Natural killer cell (primary cell): ENCODE measurements around the gene URAD. TPM values are rescaled to one million over a fixed set of nuclear protein-coding genes. Genes with fewer than 3 reads are reported as not detected.

Experiments
- ATAC-seq, 3 donors: fragments of 150-1000 bp in 2 of 3; fragments of 200-7000 bp in 1 of 3; cut with Tn5 transposase; 1 replicate in 1 of 3; 2 replicates in 2 of 3; pipeline ENCODE4 v1.10.0; 2021; ENCODE audit warnings: mild to moderate bottlenecking in 2 of 3, moderate library complexity in 2 of 3
- DNase-seq, 2 donors: peaks; one replicate each; pipeline versions ENCODE4 v3.0.0 to v3.0.0-alpha.2; 2013 to 2021; ENCODE audit warnings: mixed read lengths in 1 of 2
- H3K27ac ChIP-seq: one replicate; pipeline ENCODE4 v1.5.1; 2013; ENCODE audit warnings: mild to moderate bottlenecking, low read length
- H3K27me3 ChIP-seq: one replicate; pipeline ENCODE4 v1.6.1; 2013; ENCODE audit warnings: low read length; ENCODE audit not compliant: control insufficient read depth, insufficient read depth
- H3K36me3 ChIP-seq: one replicate; pipeline ENCODE4 v1.6.1; 2013; ENCODE audit warnings: low read length; ENCODE audit not compliant: control insufficient read depth, insufficient read depth
- H3K4me1 ChIP-seq: one replicate; pipeline ENCODE4 v1.6.1; 2013; ENCODE audit warnings: low read length; ENCODE audit not compliant: control insufficient read depth, insufficient read depth
- H3K4me3 ChIP-seq: one replicate; pipeline ENCODE4 v1.5.1; 2013; ENCODE audit warnings: low read length
- H3K9me3 ChIP-seq: one replicate; pipeline ENCODE4 v1.6.1; 2013; ENCODE audit warnings: low read length; ENCODE audit not compliant: control insufficient read depth, insufficient read depth
- H3K27ac Mint-ChIP-seq, 2 donors: one replicate each; pipeline ENCODE4 v1.8.0; 2022; ENCODE audit warnings: mild to moderate bottlenecking in 2 of 2, mixed read lengths in 2 of 2, moderate library complexity in 1 of 2
- H3K27me3 Mint-ChIP-seq, 2 donors: one replicate each; pipeline ENCODE4 v1.8.0; 2022; ENCODE audit warnings: low read depth in 2 of 2, mixed read lengths in 2 of 2
- H3K36me3 Mint-ChIP-seq: one replicate; pipeline ENCODE4 v1.8.0; 2022; ENCODE audit warnings: mixed read lengths
- H3K4me1 Mint-ChIP-seq, 2 donors: one replicate each; pipeline ENCODE4 v1.8.0; 2022; ENCODE audit warnings: mixed read lengths in 2 of 2
- H3K4me3 Mint-ChIP-seq: one replicate; pipeline ENCODE4 v1.8.0; 2022; ENCODE audit warnings: mild to moderate bottlenecking, moderate library complexity, mixed read lengths
- H3K9me3 Mint-ChIP-seq, 2 donors: one replicate each; pipeline ENCODE4 v1.8.0; 2022; ENCODE audit warnings: mixed read lengths in 2 of 2
- CTCF ChIP-seq: fragments of 200-600 bp; IDR thresholded peaks from one replicate; pipeline ENCODE4 v1.8.0; 2022; ENCODE audit warnings: antibody characterized with exemption
- WGBS: methylation state at CpG from one replicate; pipeline ENCODE4 v1.1.7; 2013; ENCODE audit warnings: missing lambda C conversion rate; ENCODE audit not compliant: insufficient coverage; 5-methylcytosine and 5-hydroxymethylcytosine counted together
- intact Hi-C: fragments of 100-400 bp; cut with micrococcal nuclease; formaldehyde crosslinking; loops from one replicate; pipeline ENCODE4 v1.14.2; 2022
- total RNA-seq, 4 donors: library from RNA; stranded (reverse); fragments of 120-200 nt in 1 of 4; gene quantifications; one replicate each; pipeline versions ENCODE4 v1.2.3 to v1.2.4, GENCODE V29; 2013 to 2022

Gene URAD
- total RNA-seq, 3 donors from 2014 or later (not counting 1 experiment from before 2014, with no cell fraction given) = not detected

- peaks cover 5 to 6% of the 10 kb centered on the region in 2 donors for H3K4me1 Mint-ChIP-seq
- intact Hi-C loops = no loop called here
- Histone ChIP-seq H3K9me3 (no peaks in the 10 kb centered on the region), H3K4me3 (no peak overlapping the region), H3K27me3 (peaks cover 54% of the 10 kb centered on the region), H3K36me3 (no peaks in the 10 kb centered on the region), H3K27ac (no peak overlapping the region), H3K4me1 (peaks cover 9% of the 10 kb centered on the region)
- no peak for ATAC-seq
- no peak for TF ChIP-seq CTCF
- no peaks in the 10 kb centered on the region for H3K9me3 Mint-ChIP-seq
- peaks cover 55 to 68% of the 10 kb centered on the region in 2 donors for H3K27me3 Mint-ChIP-seq
- DNase-seq = no peak
- H3K4me3 Mint-ChIP-seq = no peak overlapping the region
- H3K27ac Mint-ChIP-seq = no peak overlapping the region
- WGBS = 8% methylated on average over 33 of the region's 33 CpGs
- H3K36me3 Mint-ChIP-seq = no peaks in the 10 kb centered on the region
These were observed 20.7 kb downstream of the URAD start for GRCh38 chr13:27967736-27968315.

GRCh38 chr13:27967203-27967735 lies 21.2 kb downstream of the URAD start:
- intact Hi-C loops = no loop called here
- DNase-seq = no peak
- Histone ChIP-seq H3K9me3 (no peaks in the 10 kb centered on the region), H3K27me3 (peaks cover 58% of the 10 kb centered on the region), H3K27ac (no peak overlapping the region), H3K4me3 (no peak overlapping the region), H3K36me3 (no peaks in the 10 kb centered on the region), H3K4me1 (peaks cover 9% of the 10 kb centered on the region)
- ATAC-seq = no peak
- WGBS = 4% methylated on average over 18 of the region's 18 CpGs
- H3K27me3 Mint-ChIP-seq = peaks cover 59 to 73% of the 10 kb centered on the region in 2 donors
- H3K4me3 Mint-ChIP-seq = no peak overlapping the region
- H3K36me3 Mint-ChIP-seq = no peaks in the 10 kb centered on the region
- TF ChIP-seq CTCF = no peak
- no peak overlapping the region for H3K27ac Mint-ChIP-seq
- H3K9me3 Mint-ChIP-seq = no peaks in the 10 kb centered on the region
- H3K4me1 Mint-ChIP-seq = peaks cover 5 to 6% of the 10 kb centered on the region in 2 donors

GRCh38 chr13:27966641-27967202 lies 21.8 kb downstream of the URAD start:
- H3K4me3 Mint-ChIP-seq = no peak overlapping the region
- peaks cover 9% of the 10 kb centered on the region for H3K4me1 ChIP-seq
- intact Hi-C loops = no loop called here

More at GRCh38 chr13:27966641-27967202, 21.8 kb downstream of the URAD start:
- ATAC-seq (no peak), DNase-seq (no peak)
- 8% methylated on average over 38 of the region's 38 CpGs for WGBS
- no peaks in the 10 kb centered on the region for H3K9me3 ChIP-seq
- no peak overlapping the region for H3K27ac ChIP-seq
- H3K27me3 Mint-ChIP-seq = peaks cover 59 to 79% of the 10 kb centered on the region in 2 donors
- H3K4me1 Mint-ChIP-seq = peaks cover 5 to 6% of the 10 kb centered on the region in 2 donors
- peaks cover 56% of the 10 kb centered on the region for H3K27me3 ChIP-seq
- H3K4me3 ChIP-seq = no peak overlapping the region
- no peak for TF ChIP-seq CTCF
- no peaks in the 10 kb centered on the region for H3K9me3 Mint-ChIP-seq
- no peaks in the 10 kb centered on the region for H3K36me3 ChIP-seq
- H3K36me3 Mint-ChIP-seq = no peaks in the 10 kb centered on the region
- H3K27ac Mint-ChIP-seq = no peak overlapping the region
